Neural progenitor cell (in vitro differentiated cells): ENCODE results near the gene PDC. TPM values are rescaled to one million over a fixed set of nuclear protein-coding genes. Genes with fewer than 3 reads are reported as not detected.

ENCODE experiments used
- DNase-seq: peaks from one replicate; pipeline ENCODE4 v3.0.0-alpha.2; 2016; ENCODE audit warnings: low spot score
- H2AFZ ChIP-seq: fragments of 200-600 bp; sonication (generic); replicated peaks from 2 replicates; pipeline ENCODE4 v1.6.1; 2016; ENCODE audit warnings: antibody characterized with exemption
- H3F3A ChIP-seq: fragments of 200-600 bp; sonication (generic); 2 replicates; pipeline ENCODE4 v1.6.1; 2016; ENCODE audit warnings: antibody characterized with exemption, low read depth
- H3K27ac ChIP-seq: fragments of 200-600 bp; sonication (generic); 2 replicates; pipeline ENCODE4 v1.5.1; 2016; ENCODE audit warnings: mild to moderate bottlenecking
- H3K27me3 ChIP-seq: fragments of 200-600 bp; sonication (generic); 2 replicates; pipeline ENCODE4 v1.6.1; 2016; ENCODE audit warnings: mild to moderate bottlenecking, moderate library complexity
- H3K36me3 ChIP-seq: fragments of 200-600 bp; sonication (generic); 2 replicates; pipeline ENCODE4 v1.5.1; 2016
- H3K4me1 ChIP-seq: fragments of 200-600 bp; sonication (generic); 2 replicates; pipeline ENCODE4 v1.6.1; 2016; ENCODE audit warnings: mixed run types
- H3K4me2 ChIP-seq: fragments of 200-600 bp; sonication (generic); 2 replicates; pipeline ENCODE4 v1.6.1; 2016
- H3K4me3 ChIP-seq: fragments of 200-600 bp; sonication (generic); 2 replicates; pipeline ENCODE4 v1.5.1; 2016
- H3K79me2 ChIP-seq: fragments of 200-600 bp; sonication (generic); 2 replicates; pipeline ENCODE4 v1.6.1; 2016; ENCODE audit warnings: low read depth
- H3K9ac ChIP-seq: fragments of 200-600 bp; sonication (generic); 2 replicates; pipeline ENCODE4 v1.6.1; 2016
- H3K9me3 ChIP-seq: fragments of 200-600 bp; sonication (generic); 2 replicates; pipeline ENCODE4 v1.5.1; 2016; ENCODE audit warnings: low read depth
- H4K20me1 ChIP-seq: fragments of 200-600 bp; sonication (generic); 2 replicates; pipeline ENCODE4 v1.6.1; 2016; ENCODE audit warnings: low read depth
- H3K27ac Mint-ChIP-seq: 3 replicates; pipeline ENCODE4 v1.8.0; 2021; ENCODE audit warnings: mixed read lengths
- H3K27me3 Mint-ChIP-seq: 2 replicates; pipeline ENCODE4 v1.8.0; 2022; ENCODE audit warnings: low read depth, mild to moderate bottlenecking, inconsistent platforms, moderate library complexity, mixed read lengths; ENCODE audit not compliant: insufficient read depth
- H3K36me3 Mint-ChIP-seq: 3 replicates; pipeline ENCODE4 v1.8.0; 2021; ENCODE audit warnings: mixed read lengths
- H3K4me1 Mint-ChIP-seq: 3 replicates; pipeline ENCODE4 v1.8.0; 2021; ENCODE audit warnings: mixed read lengths
- H3K4me3 Mint-ChIP-seq: 3 replicates; pipeline ENCODE4 v1.8.0; 2021; ENCODE audit warnings: mild to moderate bottlenecking, moderate library complexity, mixed read lengths
- H3K9me3 Mint-ChIP-seq: 3 replicates; pipeline ENCODE4 v1.8.0; 2020; ENCODE audit warnings: mixed read lengths
- EZH2 ChIP-seq: fragments of 200-600 bp; sonication (generic); IDR thresholded peaks from 2 replicates; pipeline ENCODE4 v1.6.1; 2017; ENCODE audit warnings: antibody characterized with exemption, mild to moderate bottlenecking, moderate library complexity
- EZH2phosphoT487 ChIP-seq: fragments of 200-600 bp; sonication (generic); IDR thresholded peaks from 2 replicates; pipeline ENCODE4 v1.6.1; 2017; ENCODE audit warnings: antibody characterized with exemption
- total RNA-seq: library from RNA; depleted of rRNA; stranded (reverse); fragments of >200 nt; gene quantifications from 2 replicates; pipeline ENCODE4 v1.2.3, GENCODE V29; 2015; ENCODE audit warnings: low replicate concordance
- TF ChIP-seq, protein P1 (sequence below): fragments of 200-600 bp; sonication (generic); IDR thresholded peaks from 2 replicates; pipeline ENCODE4 v1.5.1; 2017; ENCODE audit warnings: antibody characterized with exemption, mild to moderate bottlenecking

PDC gene
- total RNA-seq, 1 donor from 2014 or later: not detected

DNA sequence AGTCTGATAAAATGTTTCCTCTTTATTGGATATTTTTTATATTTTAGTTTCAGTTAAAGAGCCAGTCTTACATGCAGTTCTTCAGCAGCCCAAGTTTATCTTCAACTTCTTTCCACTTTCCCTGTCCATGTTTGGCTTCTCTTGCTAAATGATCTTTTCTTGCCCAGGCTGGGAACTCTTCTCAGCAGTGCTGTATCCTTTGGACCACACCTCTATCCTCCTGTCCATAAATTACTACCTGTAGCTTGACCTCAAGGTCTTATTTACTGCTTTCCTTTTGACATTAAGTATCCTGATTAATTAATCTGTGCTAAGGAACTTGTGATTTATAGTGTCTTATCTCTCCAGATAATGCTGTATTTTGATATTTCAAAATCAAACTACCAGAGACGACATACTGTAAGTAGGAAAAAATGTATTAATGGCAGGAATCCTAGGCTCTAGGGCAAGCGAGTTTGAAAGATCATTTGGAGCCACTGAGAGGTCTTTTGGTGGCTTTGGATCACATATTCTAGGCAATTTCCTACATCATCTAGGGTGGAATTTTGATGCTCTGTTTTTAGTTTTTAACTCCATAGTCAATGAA is 20.5 kb upstream of the PDC start:
- TF ChIP-seq EZH2phosphoT487 (no peak), EZH2 (no peak)
- TF ChIP-seq, protein P1, sequence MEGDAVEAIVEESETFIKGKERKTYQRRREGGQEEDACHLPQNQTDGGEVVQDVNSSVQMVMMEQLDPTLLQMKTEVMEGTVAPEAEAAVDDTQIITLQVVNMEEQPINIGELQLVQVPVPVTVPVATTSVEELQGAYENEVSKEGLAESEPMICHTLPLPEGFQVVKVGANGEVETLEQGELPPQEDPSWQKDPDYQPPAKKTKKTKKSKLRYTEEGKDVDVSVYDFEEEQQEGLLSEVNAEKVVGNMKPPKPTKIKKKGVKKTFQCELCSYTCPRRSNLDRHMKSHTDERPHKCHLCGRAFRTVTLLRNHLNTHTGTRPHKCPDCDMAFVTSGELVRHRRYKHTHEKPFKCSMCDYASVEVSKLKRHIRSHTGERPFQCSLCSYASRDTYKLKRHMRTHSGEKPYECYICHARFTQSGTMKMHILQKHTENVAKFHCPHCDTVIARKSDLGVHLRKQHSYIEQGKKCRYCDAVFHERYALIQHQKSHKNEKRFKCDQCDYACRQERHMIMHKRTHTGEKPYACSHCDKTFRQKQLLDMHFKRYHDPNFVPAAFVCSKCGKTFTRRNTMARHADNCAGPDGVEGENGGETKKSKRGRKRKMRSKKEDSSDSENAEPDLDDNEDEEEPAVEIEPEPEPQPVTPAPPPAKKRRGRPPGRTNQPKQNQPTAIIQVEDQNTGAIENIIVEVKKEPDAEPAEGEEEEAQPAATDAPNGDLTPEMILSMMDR: no peak
- Histone ChIP-seq H3F3A (no peaks in the 10 kb centered on the region), H3K4me3 (no peak overlapping the region), H3K4me1 (no peaks in the 10 kb centered on the region), H4K20me1 (no peaks in the 10 kb centered on the region), H2AFZ (no peak overlapping the region), H3K4me2 (no peak overlapping the region), H3K79me2 (no peaks in the 10 kb centered on the region), H3K27ac (no peak overlapping the region), H3K27me3 (no peaks in the 10 kb centered on the region), H3K9ac (no peak overlapping the region), H3K9me3 (no peaks in the 10 kb centered on the region), H3K36me3 (no peaks in the 10 kb centered on the region)
- no peaks in the 10 kb centered on the region for H3K36me3 Mint-ChIP-seq
- no peak overlapping the region for H3K27ac Mint-ChIP-seq
- no peak for DNase-seq
- H3K4me3 Mint-ChIP-seq: no peak overlapping the region
- H3K4me1 Mint-ChIP-seq: peaks cover 4% of the 10 kb centered on the region
- no peaks in the 10 kb centered on the region for H3K27me3 Mint-ChIP-seq
- no peaks in the 10 kb centered on the region for H3K9me3 Mint-ChIP-seq

- no peak for TF ChIP-seq EZH2phosphoT487
- TF ChIP-seq, protein P1: no peak
- no peak for TF ChIP-seq EZH2
- no peak overlapping the region for H3K4me3 Mint-ChIP-seq
- Histone ChIP-seq H3K9ac (no peak overlapping the region), H3K4me1 (no peaks in the 10 kb centered on the region), H3F3A (no peaks in the 10 kb centered on the region), H3K9me3 (no peaks in the 10 kb centered on the region), H3K4me2 (no peak overlapping the region), H3K4me3 (no peak overlapping the region), H4K20me1 (no peaks in the 10 kb centered on the region), H3K27me3 (no peaks in the 10 kb centered on the region), H3K36me3 (no peaks in the 10 kb centered on the region), H3K27ac (no peak overlapping the region), H2AFZ (no peak overlapping the region), H3K79me2 (no peaks in the 10 kb centered on the region)
- no peak overlapping the region for H3K27ac Mint-ChIP-seq
- no peaks in the 10 kb centered on the region for H3K36me3 Mint-ChIP-seq
- peaks cover 4% of the 10 kb centered on the region for H3K4me1 Mint-ChIP-seq
- H3K9me3 Mint-ChIP-seq: no peaks in the 10 kb centered on the region
- H3K27me3 Mint-ChIP-seq: no peaks in the 10 kb centered on the region
- no peak for DNase-seq
Observed at GRCh38 chr1:186479162-186479561, 18.2 kb upstream of the PDC start.

- H3K9ac ChIP-seq: no peak overlapping the region
- H3K4me3 ChIP-seq: no peak overlapping the region
- Mint-ChIP-seq H3K4me3 (no peak overlapping the region), H3K9me3 (no peaks in the 10 kb centered on the region), H3K4me1 (peaks cover 4% of the 10 kb centered on the region), H3K27ac (no peak overlapping the region), H3K27me3 (no peaks in the 10 kb centered on the region), H3K36me3 (no peaks in the 10 kb centered on the region)
- no peak for DNase-seq
- H2AFZ ChIP-seq: no peak overlapping the region
- no peaks in the 10 kb centered on the region for H3K79me2 ChIP-seq
- TF ChIP-seq EZH2phosphoT487 (no peak), EZH2 (no peak)
- TF ChIP-seq, protein P1: no peak
- H3K27ac ChIP-seq: no peak overlapping the region
- H3K4me2 ChIP-seq: no peak overlapping the region
- no peaks in the 10 kb centered on the region for H3K4me1 ChIP-seq
- H3F3A ChIP-seq: no peaks in the 10 kb centered on the region
- no peaks in the 10 kb centered on the region for H3K36me3 ChIP-seq
- H3K9me3 ChIP-seq: no peaks in the 10 kb centered on the region
- no peaks in the 10 kb centered on the region for H3K27me3 ChIP-seq
- H4K20me1 ChIP-seq: no peaks in the 10 kb centered on the region
Observed at GRCh38 chr1:186476264-186477040, 15.5 kb upstream of the PDC start.
